CD4-positive, alpha-beta T cell treated with Interleukin-15 for 1 hour (primary cell): ENCODE data around the gene ANTXR1.

Experiments
- DNase-seq: peaks from one replicate; pipeline ENCODE4 v3.0.0-alpha.2; 2020

ANTXR1 gene

DNA sequence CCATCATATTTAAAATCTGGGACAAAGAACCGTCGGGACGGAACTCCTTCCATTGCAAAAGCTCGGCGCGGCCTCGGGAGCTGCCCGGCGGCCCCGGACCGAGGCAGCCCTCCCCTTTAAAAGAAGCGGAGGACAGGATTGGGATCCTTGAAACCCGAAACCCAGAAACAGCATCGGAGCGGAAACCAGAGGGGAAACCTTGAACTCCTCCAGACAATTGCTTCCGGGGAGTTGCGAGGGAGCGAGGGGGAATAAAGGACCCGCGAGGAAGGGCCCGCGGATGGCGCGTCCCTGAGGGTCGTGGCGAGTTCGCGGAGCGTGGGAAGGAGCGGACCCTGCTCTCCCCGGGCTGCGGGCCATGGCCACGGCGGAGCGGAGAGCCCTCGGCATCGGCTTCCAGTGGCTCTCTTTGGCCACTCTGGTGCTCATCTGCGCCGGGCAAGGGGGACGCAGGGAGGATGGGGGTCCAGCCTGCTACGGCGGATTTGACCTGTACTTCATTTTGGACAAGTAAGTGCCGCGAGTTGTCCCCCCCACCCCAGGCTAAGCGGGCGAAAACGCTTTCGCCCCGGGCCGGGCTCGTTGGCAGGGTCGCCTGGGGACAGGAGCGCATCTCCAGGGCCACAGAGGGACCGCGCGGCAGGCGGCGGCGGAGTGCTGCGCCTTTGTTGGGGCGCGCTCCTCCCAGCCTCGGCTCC, at the start of gene ANTXR1:
ANTXR1 (plus strand) TSS at position 38 of the 698 bp plus-strand sequence; CDS start at position 359, 321 bp downstream.
- DNase-seq: no peak

DNA sequence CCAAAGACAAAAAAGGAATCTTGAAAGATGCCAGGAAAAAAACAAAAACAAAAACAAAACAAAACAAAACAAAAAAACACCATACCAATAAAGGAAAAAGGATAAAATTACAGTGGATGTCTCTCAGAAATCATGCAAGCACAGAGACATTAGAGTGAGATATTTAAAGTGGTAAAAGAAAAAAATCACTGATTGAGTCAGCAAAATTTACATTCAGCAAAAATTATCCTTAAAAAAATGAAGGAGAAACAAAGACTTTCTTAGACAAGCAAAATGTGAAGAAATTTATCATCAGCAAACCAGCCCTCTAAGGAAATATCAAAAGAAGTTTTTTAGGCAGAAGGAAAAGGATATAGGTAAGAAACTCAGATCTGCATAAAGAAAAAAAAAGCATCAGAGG, 48.7 kb upstream of the ANTXR1 start:
- no peak for DNase-seq

DNA sequence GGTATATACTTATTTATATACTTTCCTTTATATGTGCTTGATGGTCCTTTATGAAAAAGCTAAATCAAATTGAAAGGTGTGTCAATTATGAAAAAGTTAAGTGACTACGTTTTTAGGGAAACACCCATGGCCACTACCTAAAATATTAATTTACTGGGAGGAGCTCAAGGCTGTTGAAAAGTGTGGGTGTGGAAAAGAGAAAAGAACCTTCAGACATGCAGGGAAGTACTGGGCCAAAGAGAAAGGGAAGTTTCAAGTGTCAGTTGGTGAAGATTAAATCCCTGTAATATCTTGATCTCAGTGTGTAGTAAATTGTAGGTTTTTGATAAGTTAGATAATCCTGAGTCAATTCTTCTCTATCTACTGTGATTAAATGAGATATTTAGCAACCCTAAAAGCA, 44.8 kb upstream of the ANTXR1 start:
- DNase-seq: no peak

DNA sequence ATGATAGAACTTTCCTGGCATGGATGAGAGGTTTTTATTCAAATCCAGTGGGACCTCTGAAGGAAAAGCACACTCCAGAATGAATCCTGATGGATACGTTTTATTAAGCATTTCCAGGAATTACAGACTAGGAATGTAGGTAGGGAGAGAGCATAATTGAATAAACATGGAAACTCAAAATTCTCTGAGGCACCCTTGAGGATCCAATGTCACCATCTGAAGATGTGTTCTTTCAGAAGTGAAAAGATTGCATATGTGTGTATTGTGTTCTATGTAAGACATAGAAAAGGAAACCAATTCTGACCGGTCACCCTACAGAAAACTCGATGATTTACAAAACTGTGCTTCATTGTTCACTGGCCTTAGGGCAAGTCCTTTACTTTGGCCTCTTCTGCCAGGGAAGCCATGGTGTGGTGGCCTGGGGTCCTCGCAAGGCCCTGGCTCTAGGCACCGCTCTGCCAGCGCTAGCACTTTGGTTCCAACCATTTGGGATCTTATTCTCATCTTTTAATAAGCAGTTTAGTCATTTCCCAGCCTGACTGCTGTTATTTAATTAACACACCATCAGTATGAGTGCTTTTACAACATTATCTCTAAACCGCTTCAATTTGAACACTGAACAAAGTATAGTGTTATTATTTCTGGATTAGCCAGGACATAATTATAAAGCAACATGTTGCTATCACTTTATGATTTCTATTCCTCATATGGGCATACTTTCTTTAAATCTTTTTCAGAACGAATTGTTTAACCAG, 43.1 kb upstream of the ANTXR1 start:
- DNase-seq: no peak

DNA sequence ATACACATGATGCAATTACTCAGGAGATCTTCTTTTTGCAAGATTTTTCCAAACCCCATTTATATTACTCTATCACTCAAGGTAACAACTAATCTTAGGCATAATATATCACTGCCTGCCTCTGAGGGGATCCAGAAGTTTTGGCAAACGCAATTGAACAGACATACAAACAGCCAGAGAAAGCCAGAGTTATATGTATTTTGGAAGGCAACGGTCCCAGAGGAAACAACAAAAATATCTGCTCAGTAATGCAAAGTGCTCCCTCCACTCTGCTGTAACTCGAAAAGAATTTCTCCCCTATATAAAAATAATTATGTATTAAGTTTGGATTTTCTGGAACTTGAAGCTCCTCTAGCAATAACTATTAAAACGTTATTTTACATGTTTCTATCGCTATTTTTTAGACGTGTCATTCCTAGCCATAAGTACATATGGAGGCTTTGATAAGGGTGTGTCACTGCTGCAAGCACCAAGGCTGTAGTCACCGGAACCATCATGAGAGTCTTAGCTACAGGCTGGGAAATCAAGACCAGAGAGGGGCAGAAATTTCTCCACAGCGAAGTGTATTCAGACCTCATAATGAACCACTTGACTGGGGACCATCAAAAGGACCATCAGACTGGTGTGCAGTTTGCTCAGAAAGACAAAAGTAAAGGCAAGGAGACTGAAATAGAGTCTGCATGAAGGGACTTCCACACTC, 42.3 kb upstream of the ANTXR1 start:
- DNase-seq: no peak

DNA sequence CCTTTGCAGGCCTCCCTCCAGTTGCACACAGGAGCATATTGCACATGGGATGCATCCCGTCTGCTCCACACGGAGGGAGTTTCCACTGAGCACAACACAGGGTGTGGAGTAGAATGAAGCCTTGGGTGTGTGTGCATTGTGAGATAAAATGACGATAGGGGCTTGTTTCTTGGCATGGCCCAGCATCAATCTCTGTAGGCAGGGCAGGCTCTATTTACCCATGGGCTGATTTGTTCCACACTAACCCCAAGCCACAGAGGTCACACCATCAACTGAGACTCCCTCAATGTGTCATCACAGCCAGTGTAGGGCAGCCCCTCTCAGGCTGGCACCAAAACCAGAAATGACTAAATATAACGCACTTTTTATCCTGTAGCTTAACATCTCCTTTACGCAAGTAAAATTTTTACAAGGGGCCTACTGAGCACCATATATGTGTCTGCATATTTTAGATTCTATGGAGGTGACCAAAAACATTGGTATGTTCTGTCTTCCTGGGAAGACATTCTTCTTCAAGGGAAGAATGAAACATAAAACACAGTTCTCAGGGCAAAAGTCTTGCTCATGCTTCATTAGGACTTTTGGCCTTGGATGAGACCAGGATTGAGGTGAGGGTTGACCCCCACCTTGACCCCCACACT, 41.3 kb upstream of the ANTXR1 start:
- DNase-seq: no peak

DNA sequence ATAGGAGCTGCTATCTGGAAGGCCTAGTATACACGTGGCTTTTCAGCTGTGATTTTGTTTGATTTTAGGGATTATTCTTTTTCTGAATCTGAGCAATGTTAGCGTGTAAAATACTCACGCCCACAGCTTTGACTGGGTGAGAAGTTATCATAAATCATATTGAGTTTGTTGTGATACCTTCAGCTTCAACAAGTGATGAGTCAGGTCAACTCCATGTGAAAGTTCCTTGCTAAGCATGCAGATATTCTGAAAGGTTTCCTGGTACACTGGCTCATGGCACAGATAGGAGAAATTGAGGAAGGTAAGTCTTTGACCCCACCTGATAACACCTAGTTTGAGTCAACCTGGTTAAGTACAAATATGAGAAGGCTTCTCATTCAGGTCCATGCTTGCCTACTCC, 38.7 kb upstream of the ANTXR1 start, which contains the start of gene GKN1:
GKN1 (plus strand) TSS at position 386 of the 400 bp plus-strand sequence. CDS start 42 bp downstream, outside the sequence.
- no peak for DNase-seq

DNA sequence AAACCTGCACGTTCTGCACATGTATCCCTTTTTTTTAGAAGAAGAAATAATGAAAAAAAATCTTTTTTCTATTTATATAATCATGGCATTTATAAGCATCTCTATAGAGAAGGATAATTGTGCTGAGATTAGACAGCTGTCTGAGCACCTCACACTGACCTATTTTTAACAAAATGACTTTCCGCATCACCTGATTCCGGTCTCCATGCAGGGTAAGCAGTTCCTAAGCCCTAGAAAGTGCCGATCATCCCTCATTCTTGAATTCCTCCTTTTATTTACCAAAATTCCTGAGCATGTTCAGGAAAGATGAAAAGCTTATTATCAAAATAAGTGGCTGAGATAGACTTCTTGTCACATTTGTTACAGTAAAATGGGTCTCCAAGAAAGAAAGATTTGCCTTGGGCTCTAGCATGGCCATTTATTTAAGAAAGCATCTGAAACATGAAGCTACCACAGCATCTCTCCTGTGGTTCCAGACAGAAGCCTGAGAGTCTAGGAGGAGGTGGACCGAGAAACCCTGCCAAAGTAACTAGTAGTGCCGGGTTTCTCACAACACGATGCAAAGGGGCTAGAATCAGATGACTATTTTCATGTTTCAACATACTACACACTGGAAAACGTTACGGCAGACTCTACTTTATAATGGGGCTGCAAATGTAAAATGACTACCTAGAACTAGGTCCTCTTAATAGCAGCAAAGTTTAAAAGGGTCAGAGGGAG, 37.9 kb upstream of the ANTXR1 start:
- DNase-seq: no peak

DNA sequence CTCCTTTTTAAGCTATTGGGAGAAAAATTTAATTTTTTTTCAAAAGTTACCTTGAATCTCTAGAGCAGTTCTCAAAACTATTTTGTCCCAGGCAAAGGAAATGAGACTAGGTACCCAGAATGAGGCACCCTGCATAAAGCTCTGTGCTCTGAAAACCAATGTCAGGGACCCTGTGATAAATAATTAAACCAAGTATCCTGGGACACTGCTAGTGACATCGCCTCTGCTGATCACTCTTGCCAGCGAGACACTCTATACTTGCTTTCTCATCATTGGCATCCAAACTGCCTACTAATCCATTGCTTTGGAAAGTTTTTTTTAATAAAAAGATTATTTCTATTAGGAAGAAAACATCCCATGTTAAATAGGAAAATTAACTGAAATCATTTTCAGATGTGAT, 37.1 kb upstream of the ANTXR1 start:
- DNase-seq: no peak

DNA sequence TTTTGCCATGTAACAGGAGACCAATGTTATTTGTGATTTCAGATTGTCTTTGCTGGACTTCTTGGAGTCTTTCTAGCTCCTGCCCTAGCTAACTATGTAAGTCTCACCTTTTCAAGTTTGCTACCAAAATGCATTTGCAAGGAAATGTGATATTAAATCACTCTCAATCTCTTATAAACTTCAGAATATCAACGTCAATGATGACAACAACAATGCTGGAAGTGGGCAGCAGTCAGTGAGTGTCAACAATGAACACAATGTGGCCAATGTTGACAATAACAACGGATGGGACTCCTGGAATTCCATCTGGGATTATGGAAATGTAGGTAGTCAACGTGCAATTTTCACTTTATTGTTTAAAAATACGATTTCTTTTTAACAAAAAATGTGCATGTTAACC, 35.5 kb upstream of the ANTXR1 start:
- DNase-seq: no peak

DNA sequence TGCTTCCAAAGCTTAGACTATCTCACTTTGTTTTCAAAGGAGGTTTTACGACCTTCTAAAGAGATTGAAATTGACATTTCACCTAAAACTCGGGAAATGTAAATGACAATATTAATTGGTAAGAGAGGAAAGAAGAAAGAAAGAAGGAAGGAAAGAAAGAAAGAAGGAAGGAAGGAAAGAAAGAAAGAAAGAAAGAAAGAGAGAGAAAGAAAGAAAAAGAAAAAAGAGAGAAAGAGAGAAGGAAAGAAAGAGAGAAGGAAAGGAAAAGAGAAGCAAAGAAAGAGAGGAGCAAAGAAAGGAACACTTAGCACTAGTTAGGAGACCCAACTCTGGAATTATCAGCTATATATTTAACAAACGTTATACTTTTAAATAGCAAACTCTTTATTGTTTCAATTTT, 34.9 kb upstream of the ANTXR1 start:
- DNase-seq: no peak

DNA sequence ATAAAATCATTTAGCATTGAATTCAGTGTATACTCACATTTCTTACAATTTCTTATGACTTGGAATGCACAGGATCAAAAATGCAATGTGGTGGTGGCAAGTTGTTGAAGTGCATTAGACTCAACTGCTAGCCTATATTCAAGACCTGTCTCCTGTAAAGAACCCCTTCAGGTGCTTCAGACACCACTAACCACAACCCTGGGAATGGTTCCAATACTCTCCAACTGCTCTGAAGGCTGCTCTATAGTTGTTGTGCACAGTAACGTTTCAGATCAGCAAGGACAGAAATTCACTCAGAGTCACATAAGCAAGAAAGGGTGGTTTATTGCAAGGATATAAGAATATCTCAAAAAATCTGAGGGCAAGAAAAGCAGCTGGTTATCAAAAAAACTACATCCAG, 32.0 kb upstream of the ANTXR1 start:
- no peak for DNase-seq

DNA sequence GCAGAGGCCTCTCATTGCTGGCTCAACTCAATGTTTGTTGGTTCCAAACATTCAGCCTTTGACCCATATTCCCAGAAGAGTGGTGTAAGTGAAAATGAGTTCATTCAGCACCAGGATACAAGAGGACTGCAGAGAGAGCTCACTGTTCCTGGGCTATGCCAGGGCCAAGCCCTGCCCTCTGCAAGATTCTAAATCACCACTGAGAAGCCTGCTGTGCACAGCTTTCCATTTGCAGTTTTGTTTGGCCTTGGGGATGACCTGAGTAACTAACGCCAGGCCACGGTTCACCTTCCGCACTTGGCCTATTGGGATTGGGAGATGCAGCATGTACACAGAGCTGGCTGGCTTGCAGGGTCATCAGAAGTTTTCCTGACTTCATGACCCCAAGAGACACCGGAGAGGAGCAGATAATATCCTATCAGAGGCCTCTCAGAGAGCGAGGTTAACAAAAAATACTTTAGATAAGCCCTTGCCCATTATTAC, 25.9 kb upstream of the ANTXR1 start:
- no peak for DNase-seq

DNA sequence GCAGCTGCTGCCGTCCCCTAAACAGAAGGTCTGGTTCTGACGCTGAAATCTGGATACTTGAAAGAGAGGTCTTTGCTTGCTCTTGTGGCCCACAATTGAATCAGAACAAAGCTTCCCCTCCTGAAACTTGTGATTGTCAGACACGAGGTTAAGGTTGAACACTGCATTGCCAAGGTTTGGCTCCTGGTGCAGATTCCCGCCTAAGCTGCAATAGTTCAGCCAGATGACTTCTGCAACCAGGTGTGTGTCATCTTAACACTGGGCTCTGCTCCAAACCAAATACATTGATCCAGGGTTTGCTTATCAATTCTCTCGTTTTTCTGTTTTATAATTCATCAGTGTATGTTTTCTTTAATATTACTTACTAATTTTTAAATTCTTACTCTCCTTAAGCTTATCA, 23.9 kb upstream of the ANTXR1 start:
- DNase-seq: no peak

DNA sequence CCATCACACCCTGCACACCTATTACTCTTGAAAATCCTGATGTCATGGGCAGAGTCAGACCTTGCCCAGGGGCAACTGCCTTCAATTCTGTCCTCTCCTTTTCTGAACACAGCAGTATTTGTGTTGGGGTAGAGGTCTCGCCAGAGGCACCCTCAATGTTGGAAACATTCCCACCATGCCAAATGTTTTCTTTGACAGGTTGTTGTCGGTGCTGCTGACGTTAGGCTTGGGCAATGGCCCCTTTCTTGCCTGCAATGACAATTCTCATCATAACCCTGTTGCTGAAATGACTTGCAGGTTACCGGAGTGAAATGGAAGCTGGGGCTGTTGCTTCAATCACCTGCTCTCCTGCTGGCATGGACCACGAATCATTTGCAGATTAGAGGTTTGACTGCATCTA, 20.6 kb upstream of the ANTXR1 start:
- DNase-seq: no peak

DNA sequence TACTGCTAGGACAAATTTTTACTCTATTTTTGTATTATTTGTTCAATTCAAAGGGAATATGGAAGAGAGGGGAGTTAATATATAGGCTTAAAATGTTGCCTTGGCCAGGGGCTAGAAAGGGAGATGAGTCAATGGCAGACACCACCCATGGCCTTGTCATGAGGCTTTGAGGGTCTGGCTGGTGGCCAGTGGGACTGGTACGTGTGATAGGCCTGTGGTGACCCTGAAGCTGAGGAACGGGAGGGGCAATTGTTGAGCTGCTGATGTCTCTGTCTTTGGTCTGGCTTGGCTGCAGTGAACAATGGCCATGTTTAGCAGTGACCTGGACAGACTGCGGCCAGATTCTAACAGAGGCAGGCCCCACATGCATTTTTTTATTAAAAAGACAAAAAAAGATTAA, 20.0 kb upstream of the ANTXR1 start:
- no peak for DNase-seq

DNA sequence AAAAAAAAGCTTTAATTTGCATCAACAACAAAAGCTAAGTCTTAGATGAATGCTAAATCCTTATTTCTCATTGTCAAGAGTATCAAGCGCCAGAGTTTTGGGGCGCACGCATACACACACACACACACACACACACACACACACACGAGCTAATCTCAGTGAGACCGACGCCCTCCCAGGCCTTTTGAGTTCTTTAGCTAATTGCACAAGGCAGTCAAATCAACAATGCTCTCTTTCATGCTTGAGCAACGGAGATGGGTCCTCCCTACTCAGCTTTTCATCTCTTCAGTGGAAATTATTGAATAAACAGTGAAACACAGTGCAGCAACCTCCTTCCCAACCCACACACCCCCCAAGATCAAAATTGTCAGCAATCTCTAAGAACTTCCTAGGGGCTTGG, 19.3 kb upstream of the ANTXR1 start:
- DNase-seq: no peak

DNA sequence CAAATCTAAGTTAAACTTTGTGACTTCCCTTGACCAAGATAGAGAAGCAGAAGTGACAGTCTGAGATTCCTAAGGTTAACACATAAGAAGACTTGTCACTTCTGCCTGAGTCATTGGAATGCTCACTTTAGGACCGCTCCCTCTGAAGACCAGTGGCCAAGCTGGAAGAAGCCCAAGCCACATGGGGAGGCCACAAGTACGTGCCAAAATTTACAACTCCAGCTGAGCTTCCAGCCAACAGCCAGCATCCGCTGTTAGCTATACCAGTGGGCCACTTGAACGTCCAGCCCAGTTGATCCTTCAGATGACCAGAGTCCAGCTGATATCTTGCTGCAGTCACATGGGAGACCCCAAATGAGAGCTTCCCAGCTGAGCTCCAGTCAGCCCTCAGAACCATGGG, 18.1 kb upstream of the ANTXR1 start:
- no peak for DNase-seq

DNA sequence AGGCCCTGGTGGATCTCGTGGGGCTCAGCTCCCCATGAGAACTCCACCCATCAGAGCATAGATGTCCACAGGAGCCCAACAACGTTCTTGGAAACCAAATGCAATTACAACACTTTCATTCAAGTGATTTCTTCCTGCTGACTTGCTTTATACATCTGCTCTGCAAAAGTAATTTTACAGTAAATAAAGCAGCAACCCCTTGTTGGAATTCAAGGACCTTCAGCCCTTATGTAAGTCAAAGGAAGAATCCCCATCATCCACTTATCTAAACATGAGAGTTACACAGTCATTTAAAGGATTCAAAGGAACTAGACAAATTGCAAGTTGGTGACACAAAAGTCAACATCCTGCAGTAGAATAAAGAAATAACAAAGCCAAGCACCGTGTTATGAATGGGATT, 17.1 kb upstream of the ANTXR1 start:
- DNase-seq: no peak

DNA sequence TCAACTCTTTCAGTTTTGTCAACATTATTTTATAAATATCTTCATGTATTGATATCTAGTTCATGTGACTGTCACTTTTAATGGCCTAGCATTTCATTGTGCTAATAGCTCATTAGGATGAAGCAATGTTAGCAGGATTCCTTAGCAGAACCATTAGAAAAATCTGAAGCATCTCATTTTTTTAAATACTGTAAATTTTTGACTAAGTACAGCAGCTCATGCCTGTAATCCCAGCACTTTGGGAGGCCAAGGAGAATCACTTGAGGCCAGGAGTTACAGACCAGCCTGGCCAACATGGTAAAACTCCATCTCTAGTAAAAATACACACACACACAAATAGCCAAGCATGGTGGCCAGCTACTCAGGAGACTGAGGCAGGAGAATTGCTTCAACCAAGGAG, 15.6 kb upstream of the ANTXR1 start:
- no peak for DNase-seq

DNA sequence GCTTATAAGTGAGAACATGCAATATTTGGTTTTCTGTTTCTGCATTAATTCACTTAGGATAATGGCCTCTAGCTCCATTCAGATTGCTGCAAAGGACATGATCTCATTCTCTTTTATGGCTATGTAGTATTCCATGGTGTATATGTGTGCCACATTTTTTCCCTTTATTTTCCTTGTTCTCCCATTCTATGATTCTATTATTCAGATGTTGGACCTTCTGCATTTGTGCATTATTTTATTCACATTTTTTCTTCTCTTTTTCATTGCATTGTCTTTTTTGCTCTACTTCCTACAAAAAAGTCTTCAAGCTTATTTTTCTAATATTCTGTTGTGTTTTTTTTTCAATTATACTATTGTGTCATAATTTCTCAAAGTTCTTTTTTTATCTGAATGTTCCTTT, 11.1 kb upstream of the ANTXR1 start:
- no peak for DNase-seq

DNA sequence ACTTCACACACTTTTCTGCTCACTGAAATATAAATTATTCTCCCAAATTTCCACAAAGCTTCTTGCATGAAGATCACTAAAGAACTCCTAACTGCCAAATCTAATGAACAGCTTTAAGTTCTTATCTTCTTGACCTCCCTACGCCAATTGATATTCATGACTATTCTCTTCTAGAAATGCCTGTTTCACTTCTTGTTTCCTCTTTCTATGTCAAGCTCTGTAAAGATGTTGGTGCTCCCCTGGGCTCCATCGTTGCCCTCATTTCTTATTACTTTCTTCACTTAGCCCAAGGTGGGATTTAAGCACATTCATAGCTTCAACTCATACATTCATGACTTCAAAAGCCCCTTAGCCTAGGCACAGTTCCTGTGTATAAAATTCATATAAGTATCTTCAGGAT, 9.2 kb upstream of the ANTXR1 start:
- no peak for DNase-seq

DNA sequence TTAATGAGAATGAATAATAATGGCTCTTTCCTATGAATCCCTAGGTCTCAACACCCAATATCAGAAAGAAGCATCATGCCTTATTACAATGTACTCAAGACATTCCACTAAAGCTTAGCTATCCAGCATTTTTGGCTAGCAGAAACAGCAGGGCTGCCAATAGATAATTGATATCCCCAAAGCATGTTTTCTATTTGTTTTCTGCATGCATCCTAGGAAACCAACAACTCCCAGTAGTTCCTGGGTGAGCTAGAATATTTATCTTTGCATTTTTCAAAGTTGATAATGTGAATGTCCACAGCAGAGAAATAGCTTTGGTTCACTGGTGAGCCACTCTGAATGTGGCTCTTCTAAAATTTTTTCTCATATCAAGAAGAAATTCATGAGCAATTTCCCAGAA, 5.8 kb upstream of the ANTXR1 start:
- DNase-seq: no peak
